GM19463 (cell line): Measurements from ENCODE around the gene ARHGAP9.
A peak's percentile ranks its signal among the peaks of the same experiment; 100 is the strongest.

Experiments
- ATAC-seq: cut with Tn5 transposase; IDR thresholded peaks from one replicate; pipeline ENCODE4 v1.9.1; 2021; ENCODE audit warnings: mild to moderate bottlenecking, moderate library complexity; ENCODE audit not compliant: unreplicated experiment

Gene ARHGAP9

GRCh38 chr12:57479376-57480115 lies at the start of gene ARHGAP9:
Gene ARHGAP9 (minus strand): TSS chr12:57479866. CDS start chr12:57479406, 460 bp downstream.
- no peak for ATAC-seq

GRCh38 chr12:57528831-57529555 lies 49.3 kb upstream of the ARHGAP9 start:
- no peak for ATAC-seq

GRCh38 chr12:57528176-57528575 lies 48.5 kb upstream of the ARHGAP9 start:
- ATAC-seq = no peak

- no peak for ATAC-seq
Measured at GRCh38 chr12:57527184-57527583, 47.5 kb upstream of the ARHGAP9 start.

GRCh38 chr12:57526477-57527126 lies 46.9 kb upstream of the ARHGAP9 start:
- no peak for ATAC-seq

- no peak for ATAC-seq
Measured at GRCh38 chr12:57525615-57526383, 46.1 kb upstream of the ARHGAP9 start.

GRCh38 chr12:57524814-57525614 lies 45.3 kb upstream of the ARHGAP9 start:
- ATAC-seq = no peak

GRCh38 chr12:57523706-57524614 lies 44.3 kb upstream of the ARHGAP9 start:
- no peak for ATAC-seq

GRCh38 chr12:57522887-57523705 lies 43.4 kb upstream of the ARHGAP9 start:
- ATAC-seq = no peak

- ATAC-seq = peak; percentile 31
Measured at GRCh38 chr12:57522011-57522886, 42.6 kb upstream of the ARHGAP9 start, which contains the start of gene MBD6. Gene MBD6 (plus strand): TSS chr12:57522824. CDS start chr12:57524304, 1,480 bp downstream.

GRCh38 chr12:57521525-57522010 lies 41.9 kb upstream of the ARHGAP9 start:
- no peak for ATAC-seq

- ATAC-seq = peak; percentile 72
Measured at GRCh38 chr12:57520053-57520818, 40.6 kb upstream of the ARHGAP9 start, which contains the start of gene DDIT3. Gene DDIT3 (minus strand): TSS chr12:57520514. CDS start chr12:57517406, 3,108 bp downstream.

GRCh38 chr12:57519796-57520052 lies 40.1 kb upstream of the ARHGAP9 start:
- peak; percentile 2 for ATAC-seq

GRCh38 chr12:57518920-57519795 lies 39.5 kb upstream of the ARHGAP9 start:
- ATAC-seq = no peak

GRCh38 chr12:57518176-57518919 lies 38.7 kb upstream of the ARHGAP9 start:
- ATAC-seq = no peak
